NCI-H446 (cell line): ENCODE data around the gene MORC2.

Source experiments
- DNase-seq, 2 experiments: peaks; one replicate each; lab custom pipeline; 2025; lab: John Stamatoyannopoulos, UW

MORC2 gene

DNA sequence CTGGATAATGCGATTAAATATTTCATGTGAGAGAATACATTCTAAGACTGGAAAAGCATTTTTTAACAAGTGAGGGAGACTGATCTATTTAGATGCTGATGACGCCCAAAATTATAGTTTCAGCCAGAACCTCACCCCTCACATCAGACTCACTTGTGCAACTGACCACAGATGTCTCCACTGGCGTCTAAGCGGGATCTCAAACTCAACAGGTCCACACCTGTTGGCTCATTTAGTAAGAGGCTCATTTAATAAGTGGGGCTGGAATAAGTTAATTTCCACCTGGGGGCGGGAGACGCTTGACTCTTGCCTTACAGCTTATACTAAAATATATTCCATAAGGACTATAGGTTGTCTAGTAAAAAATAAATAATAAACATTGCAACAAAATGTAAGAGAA is 47.5 kb downstream of the MORC2 start:
- DNase-seq: no peak

- DNase-seq: peak; percentile 60 to 82
Observed at GRCh38 chr22:30920407-30920806, 48.2 kb downstream of the MORC2 start.

DNA sequence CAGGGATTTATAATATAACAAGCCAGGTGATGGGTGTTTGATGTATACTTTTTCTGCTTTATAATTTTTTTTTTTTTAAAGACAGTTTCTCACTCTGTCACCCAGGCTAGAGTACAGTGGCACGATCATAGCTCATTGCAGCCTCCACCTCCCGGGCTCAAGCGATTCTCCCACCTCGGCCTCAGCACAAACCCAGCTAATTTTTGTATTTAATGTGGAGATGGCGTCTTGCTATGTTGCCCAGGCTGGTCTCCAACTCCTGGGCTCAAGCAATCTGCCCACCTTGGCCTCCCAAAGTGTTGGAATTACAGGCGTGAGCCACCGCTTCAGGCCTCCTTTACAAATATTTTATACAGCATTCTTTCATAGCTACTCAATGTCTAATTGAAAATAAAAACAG is 48.6 kb downstream of the MORC2 start:
- no peak for DNase-seq

- no peak for DNase-seq
Observed at GRCh38 chr22:30918761-30919160, 49.8 kb downstream of the MORC2 start.

GRCh38 chr22:30910358-30910757 is 58.2 kb downstream of the MORC2 start:
- no peak for DNase-seq

DNA sequence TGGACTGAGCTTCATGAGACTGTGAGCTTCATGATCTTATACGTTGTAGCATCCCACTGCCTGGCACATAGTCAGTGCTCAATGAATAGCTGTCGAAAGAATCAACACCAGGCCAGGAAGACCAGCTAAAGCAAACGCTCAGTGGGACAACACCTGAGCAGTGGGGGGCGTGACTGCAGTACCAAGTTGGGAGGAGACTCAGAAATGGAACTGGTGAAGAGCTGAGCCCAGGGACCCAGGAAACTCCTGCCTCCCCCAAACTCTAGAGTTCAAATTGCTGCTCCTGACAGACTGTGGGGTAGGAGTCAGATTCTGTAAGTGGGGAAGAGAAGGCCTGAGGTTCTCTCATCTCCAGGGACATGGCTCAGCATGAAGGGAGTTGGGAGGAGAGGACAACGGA is 59.3 kb downstream of the MORC2 start:
- no peak for DNase-seq

- no peak for DNase-seq
Observed at GRCh38 chr22:30908051-30908461, 60.5 kb downstream of the MORC2 start.

DNA sequence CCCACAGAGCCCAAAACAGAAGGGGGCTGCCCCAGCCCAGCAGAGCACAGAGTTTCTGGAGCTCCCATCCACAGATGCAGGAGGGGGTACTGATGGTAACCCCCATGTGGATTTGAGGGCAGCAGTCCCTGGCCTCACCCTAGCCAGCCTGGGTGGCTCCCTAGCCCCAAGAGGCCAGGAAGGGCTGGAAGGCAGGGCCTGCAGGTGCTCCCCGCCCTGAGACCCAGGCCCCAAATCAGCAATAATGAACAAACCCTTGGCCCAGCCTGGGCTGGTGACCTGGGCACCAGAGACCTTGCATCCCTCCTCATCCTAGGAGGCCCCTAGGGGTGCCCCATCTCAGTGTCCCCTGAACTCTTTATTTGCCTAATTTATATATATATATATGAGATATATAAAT is 61.6 kb downstream of the MORC2 start:
- DNase-seq: no peak

GRCh38 chr22:30906411-30906810 is 62.2 kb downstream of the MORC2 start:
- no peak for DNase-seq

DNA sequence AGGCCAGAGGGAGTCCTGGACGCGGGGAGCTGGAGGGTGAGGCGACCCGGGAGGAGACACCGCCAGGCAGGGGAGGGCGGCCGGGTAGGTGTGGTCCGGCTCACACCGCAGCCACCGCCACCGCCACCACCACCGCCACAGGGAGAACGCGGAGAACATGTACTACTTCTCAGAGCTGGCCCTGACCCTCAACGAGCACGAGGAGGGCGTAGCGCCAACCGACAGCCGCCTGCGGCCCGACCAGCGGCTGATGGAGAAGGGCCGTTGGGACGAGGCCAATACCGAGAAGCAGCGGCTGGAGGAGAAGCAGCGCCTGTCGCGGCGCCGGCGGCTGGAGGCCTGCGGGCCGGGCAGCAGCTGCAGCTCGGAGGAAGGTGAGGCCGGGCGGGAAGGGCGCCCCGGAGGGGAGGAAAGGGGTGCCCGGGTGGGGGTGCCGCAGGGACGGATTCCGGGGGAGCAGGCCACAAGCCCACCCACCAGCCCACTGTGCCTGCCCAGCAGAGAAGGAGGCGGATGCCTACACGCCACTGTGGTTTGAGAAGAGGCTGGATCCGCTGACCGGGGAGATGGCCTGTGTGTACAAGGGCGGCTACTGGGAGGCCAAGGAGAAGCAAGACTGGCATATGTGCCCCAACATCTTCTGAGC is 62.8 kb downstream of the MORC2 start:
- no peak for DNase-seq

GRCh38 chr22:30903876-30904460 is 64.6 kb downstream of the MORC2 start:
- no peak for DNase-seq

GRCh38 chr22:30902496-30903357 is 65.8 kb downstream of the MORC2 start:
- DNase-seq: no peak

DNA sequence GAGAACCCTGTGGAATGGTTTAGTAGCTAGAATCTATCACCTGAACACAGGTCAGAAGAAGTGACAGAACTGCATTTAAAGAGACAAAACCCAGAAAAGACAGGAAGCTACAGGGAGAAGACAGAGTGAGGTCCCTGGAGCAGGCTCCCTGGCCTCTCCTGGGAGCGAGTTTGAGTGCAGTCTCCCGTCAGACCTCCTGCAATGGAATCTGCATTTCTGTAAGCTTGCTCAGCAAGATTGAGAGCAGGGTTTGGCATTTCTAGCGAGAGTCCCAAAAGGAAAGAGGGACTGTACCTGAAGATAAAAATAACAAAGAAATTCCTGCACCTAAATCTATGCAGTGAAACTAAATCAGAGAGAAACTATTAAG is 74.2 kb downstream of the MORC2 start:
- no peak for DNase-seq

GRCh38 chr22:30893434-30894370 is 74.9 kb downstream of the MORC2 start:
- no peak for DNase-seq

DNA sequence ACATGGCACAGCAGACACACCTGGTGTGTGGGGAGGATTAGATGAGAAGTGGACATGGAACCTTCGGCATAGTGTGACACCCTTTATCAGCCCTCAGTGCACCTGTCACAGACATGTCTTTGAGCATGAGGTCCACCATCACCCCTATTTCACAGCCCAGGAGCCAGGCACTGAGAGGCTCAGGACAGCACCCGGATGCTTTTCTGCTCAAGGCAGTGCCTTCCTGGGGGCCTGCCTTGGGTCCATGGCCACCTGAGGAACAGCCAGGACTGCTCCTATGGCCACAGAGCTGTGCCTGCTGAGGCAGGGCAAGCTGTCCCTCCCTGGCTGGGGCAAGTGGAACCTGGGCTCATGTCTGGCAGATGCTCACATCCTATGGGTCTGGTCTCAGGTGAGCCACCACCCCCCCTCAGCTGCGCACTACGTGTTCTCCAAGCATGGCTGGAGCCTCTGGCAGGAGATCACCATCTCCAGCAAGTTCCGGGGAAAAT is 75.8 kb downstream of the MORC2 start:
- DNase-seq: no peak

DNA sequence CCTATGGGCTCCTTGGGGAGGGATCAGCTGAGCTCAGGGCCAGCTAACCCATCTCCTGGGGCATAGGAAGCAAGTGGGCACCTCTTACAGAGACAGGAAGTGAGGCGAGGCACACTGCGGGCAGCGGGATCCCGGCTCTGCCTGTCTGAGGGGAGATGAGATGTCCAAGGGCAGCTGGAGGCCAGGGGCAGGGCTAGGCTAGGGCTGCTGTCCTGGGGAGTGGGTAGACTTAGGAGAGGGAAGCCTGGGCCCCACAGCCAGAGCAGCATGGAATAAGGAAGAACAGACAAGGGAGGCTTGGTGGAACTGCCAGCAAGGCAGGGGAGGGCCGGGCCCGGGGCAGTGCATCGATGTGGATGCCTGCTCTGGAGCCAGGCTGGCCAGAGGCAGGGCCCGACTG is 76.3 kb downstream of the MORC2 start:
- DNase-seq: no peak

- DNase-seq: no peak
Observed at GRCh38 chr22:30891781-30892180, 76.8 kb downstream of the MORC2 start.

DNA sequence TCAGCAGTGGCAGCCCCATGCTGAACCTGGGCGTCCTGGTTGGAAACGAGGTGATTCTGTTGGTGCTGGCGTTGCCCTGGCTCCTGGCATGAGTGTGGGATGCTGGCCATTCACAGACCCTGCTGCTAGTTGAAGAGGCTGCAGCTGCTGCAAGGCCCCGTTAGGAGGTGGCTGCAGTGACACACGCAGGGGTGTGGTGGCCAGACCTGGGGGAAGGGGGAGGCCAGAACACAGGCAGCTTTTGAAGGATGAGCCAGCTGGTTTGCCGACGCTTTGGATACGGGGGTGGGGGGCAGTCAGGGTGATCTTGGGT is 77.2 kb downstream of the MORC2 start:
- DNase-seq: no peak

- DNase-seq: peak in 1 of 2 experiments; percentile 46
Observed at GRCh38 chr22:30890686-30891442, 77.7 kb downstream of the MORC2 start.

- no peak for DNase-seq
Observed at GRCh38 chr22:30889996-30890480, 78.5 kb downstream of the MORC2 start.
